Gastroesophageal sphincter (tissue), 3 donors: ENCODE measurements around the gene SLC9A7.

ENCODE experiments used
- POLR2A ChIP-seq, 2 donors: fragments of 450-650 bp; IDR thresholded peaks; one replicate each; pipeline ENCODE4 v1.6.1; 2017; ENCODE audit warnings: antibody characterized with exemption in 2 of 2, mild to moderate bottlenecking in 2 of 2, moderate library complexity in 1 of 2
- TF ChIP-seq, protein P1 (sequence below), 4 experiments: fragments of 200-600 bp in 2 of 4; fragments of 450-650 bp in 2 of 4; sonication (generic) in 1 of 4; IDR thresholded peaks; one replicate each; pipeline ENCODE4 v1.5.1; 2017 to 2019; ENCODE audit warnings: antibody characterized with exemption in 4 of 4, mild to moderate bottlenecking in 2 of 4, moderate library complexity in 2 of 4

DNA sequence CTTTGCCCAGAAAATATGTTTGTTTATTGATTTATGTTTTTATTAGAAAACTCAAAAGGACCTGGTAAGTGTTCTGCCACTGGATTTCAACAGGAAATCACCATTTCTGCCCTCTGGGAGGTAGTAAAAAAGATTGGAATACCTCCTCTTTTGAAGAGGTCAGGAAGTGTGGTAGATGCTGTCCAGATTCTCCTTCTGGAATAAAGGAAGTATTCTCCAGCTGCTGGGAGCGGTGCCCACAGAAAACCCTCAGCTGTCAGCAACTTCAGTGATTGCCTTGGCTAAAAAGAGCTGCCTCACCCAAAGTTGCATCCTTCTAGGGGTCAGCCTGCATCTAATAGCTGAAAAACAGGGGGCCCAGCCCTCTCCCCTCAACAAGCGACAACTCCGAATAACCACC is 199.9 kb downstream of the SLC9A7 start:
- no peak for TF ChIP-seq POLR2A (IDR thresholded peaks at IDR 0.05)
- TF ChIP-seq, protein P1, sequence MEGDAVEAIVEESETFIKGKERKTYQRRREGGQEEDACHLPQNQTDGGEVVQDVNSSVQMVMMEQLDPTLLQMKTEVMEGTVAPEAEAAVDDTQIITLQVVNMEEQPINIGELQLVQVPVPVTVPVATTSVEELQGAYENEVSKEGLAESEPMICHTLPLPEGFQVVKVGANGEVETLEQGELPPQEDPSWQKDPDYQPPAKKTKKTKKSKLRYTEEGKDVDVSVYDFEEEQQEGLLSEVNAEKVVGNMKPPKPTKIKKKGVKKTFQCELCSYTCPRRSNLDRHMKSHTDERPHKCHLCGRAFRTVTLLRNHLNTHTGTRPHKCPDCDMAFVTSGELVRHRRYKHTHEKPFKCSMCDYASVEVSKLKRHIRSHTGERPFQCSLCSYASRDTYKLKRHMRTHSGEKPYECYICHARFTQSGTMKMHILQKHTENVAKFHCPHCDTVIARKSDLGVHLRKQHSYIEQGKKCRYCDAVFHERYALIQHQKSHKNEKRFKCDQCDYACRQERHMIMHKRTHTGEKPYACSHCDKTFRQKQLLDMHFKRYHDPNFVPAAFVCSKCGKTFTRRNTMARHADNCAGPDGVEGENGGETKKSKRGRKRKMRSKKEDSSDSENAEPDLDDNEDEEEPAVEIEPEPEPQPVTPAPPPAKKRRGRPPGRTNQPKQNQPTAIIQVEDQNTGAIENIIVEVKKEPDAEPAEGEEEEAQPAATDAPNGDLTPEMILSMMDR (IDR thresholded peaks at IDR 0.05) = no peak
